ENCODE results near the gene GBF1. TPM values are rescaled to one million over a fixed set of nuclear protein-coding genes. Genes with fewer than 3 reads are reported as not detected.

GBF1 gene
- total and polyA plus RNA-seq, 11 donors, result 15.5 to 70.0 (median 48.2) TPM

DNA sequence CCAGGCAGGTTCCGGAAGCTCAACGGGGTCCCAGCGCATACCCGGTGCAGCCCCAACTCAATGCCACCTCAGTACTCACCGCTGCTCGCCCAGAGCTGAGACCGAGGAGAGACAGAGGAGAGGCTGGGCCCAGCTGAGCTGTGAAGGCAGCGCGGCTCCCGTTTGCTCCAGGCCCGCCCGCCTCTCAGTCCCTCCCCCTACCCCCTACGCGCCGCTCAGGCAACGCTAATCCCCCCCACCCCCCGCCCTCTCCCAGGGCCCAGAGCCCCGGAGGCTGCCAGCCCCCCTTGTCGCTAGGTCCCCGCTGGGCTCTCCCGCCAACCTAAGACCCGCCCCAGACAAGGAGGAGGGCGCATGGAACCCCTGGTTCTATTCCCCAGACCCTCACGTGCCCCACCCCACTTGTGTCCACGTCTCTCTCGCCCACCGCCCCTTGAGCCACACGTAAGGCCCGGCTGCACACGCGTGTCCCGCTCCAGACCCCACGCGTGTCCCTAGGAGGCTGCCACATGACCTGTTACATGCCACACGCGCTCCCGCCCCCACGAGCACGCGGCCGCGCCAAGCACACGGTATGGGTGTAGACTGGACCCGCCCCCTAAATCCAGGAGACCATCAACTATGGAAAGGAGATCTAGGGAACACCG is 173.4 kb downstream of the GBF1 start, which contains the start of gene PSD:
Gene PSD, minus strand, starts transcription at position 164 of the 647 bp plus-strand sequence. CDS start 1,747 bp downstream, outside the sequence.
- H3K4me3 ChIP-seq, result peak within 1 kb of the TSS; percentile 13 to 99 (median 88)
- H3K4me1 ChIP-seq, result peaks cover 6 to 44% (median 28%) of the 10 kb centered on the region in 12 donors
- intact Hi-C loops (cut with DNase I), result loop anchor here in 1 of 10 donors (10.0 kb wide), 1 partner anchor 254 kb away; no protein-coding TSS in a partner anchor
- H3K27me3 ChIP-seq, result peaks cover 7 to 48% (median 26%) of the 10 kb centered on the region in 9 donors
- ATAC-seq, result no peak
- peak within 1 kb of the TSS in 1 of 12 donors; percentile 91 for H3K27ac ChIP-seq
- H3K9me3 ChIP-seq, result no peaks in the 10 kb centered on the region
- no peak for DNase-seq
- 1 to 3% (median 2%) methylated on average over 22 to 45 of the region's 45 CpGs for WGBS, 4 donors
- no peak for TF ChIP-seq POLR2A (IDR thresholded peaks at IDR 0.05)
- TF ChIP-seq CTCF (IDR thresholded peaks at IDR 0.05), result no peak
- peaks cover 0 to 9% (median 7%) of the 10 kb centered on the region in 9 donors for H3K36me3 ChIP-seq

- Histone ChIP-seq H3K27ac (peak overlapping the region in 6 of 12 donors; percentile 88 to 96 (median 90)), H3K4me1 (peaks cover 6 to 45% (median 28%) of the 10 kb centered on the region in 12 donors), H3K36me3 (peaks cover 0 to 17% (median 13%) of the 10 kb centered on the region in 9 donors), H3K27me3 (peaks cover 7 to 41% (median 22%) of the 10 kb centered on the region in 9 donors), H3K9me3 (no peaks in the 10 kb centered on the region), H3K4me3 (peak overlapping the region; percentile 13 to 99 (median 88))
- WGBS, 4 donors, result 1 to 2% (median 1%) methylated on average over 53 to 54 of the region's 54 CpGs
- TF ChIP-seq POLR2A (IDR thresholded peaks at IDR 0.05) (no peak), CTCF (IDR thresholded peaks at IDR 0.05) (no peak)
- ATAC-seq, result peak in 1 of 4 donors; percentile 20
- DNase-seq, result peak in 4 of 5 donors; percentile 34 to 64 (median 61)
- intact Hi-C loops (cut with DNase I), result loop anchor here in 4 of 10 donors (2.0 to 10.0 kb wide), 5 partner anchors 25 to 255 kb away; partner anchors contain the start of gene NFKB2 (in 3 of the 4)
Measured at GRCh38 chr10:102419269-102420180, 174.2 kb downstream of the GBF1 start.

GRCh38 chr10:102420181-102420713 is 174.9 kb downstream of the GBF1 start:
- Histone ChIP-seq H3K27me3 (peaks cover 4 to 33% (median 16%) of the 10 kb centered on the region in 9 donors), H3K4me1 (peaks cover 6 to 45% (median 28%) of the 10 kb centered on the region in 12 donors), H3K9me3 (no peaks in the 10 kb centered on the region), H3K36me3 (peaks cover 0 to 21% (median 13%) of the 10 kb centered on the region in 9 donors), H3K27ac (peak overlapping the region; percentile 61 to 96 (median 90)), H3K4me3 (peak overlapping the region; percentile 52 to 99 (median 88))
- 1 to 3% (median 2%) methylated on average over 21 of the region's 21 CpGs for WGBS, 4 donors
- intact Hi-C loops (cut with DNase I), result loop anchor here in 4 of 10 donors (2.0 to 5.0 kb wide), 4 partner anchors 25 to 59 kb away; partner anchors contain the start of gene NFKB2 (in 3 of the 4)
- DNase-seq (no peak), ATAC-seq (no peak)
- TF ChIP-seq CTCF (IDR thresholded peaks at IDR 0.05) (peak in 1 of 12 donors; percentile 2), POLR2A (IDR thresholded peaks at IDR 0.05) (no peak)
